DND-41 (cell line): Measurements from ENCODE around the gene MRPS18A.

Experiments used
- ATAC-seq: fragments of 200-7000 bp; cut with Tn5 transposase; 3 replicates; pipeline ENCODE4 v1.9.1; 2021; ENCODE audit warnings: low read depth; ENCODE audit not compliant: insufficient read depth
- DNase-seq: peaks from one replicate; pipeline ENCODE4 v3.0.0-alpha.2; 2020
- H2AFZ ChIP-seq: 2 replicates; pipeline ENCODE4 v1.6.0; 2012; ENCODE audit warnings: low read depth, low read length
- H3K27ac ChIP-seq: 2 replicates; pipeline ENCODE4 v1.5.1; 2012; ENCODE audit warnings: low read length, inconsistent platforms
- H3K27me3 ChIP-seq: fragments of 200-600 bp; sonication (generic); 2 replicates; pipeline ENCODE4 v1.6.0; 2012; ENCODE audit warnings: low read length, mild to moderate bottlenecking, inconsistent platforms; ENCODE audit not compliant: insufficient read depth, poor library complexity
- H3K36me3 ChIP-seq: 2 replicates; pipeline ENCODE4 v1.5.1; 2012; ENCODE audit warnings: low read length, inconsistent platforms; ENCODE audit not compliant: insufficient read depth
- H3K4me1 ChIP-seq: 2 replicates; pipeline ENCODE4 v1.5.1; 2012; ENCODE audit warnings: mild to moderate bottlenecking, low read length; ENCODE audit not compliant: insufficient read depth
- H3K4me2 ChIP-seq: 2 replicates; pipeline ENCODE4 v1.6.0; 2012; ENCODE audit warnings: mild to moderate bottlenecking, moderate library complexity, low read length, inconsistent platforms; ENCODE audit not compliant: insufficient read depth
- H3K4me3 ChIP-seq, 2 experiments: fragments of 200-600 bp in 1 of 2; shearing (Covaris generic) in 1 of 2; 2 replicates each; pipeline ENCODE4 v1.5.1; 2012 to 2016; ENCODE audit warnings: inconsistent platforms in 2 of 2, low read length in 2 of 2, mild to moderate bottlenecking in 2 of 2, low read depth in 1 of 2, moderate library complexity in 1 of 2
- H3K79me2 ChIP-seq: 2 replicates; pipeline ENCODE4 v1.6.0; 2012; ENCODE audit warnings: low read length, inconsistent platforms; ENCODE audit not compliant: insufficient read depth
- H3K9ac ChIP-seq: 2 replicates; pipeline ENCODE4 v1.6.0; 2012; ENCODE audit warnings: low read depth, mild to moderate bottlenecking, inconsistent platforms, low read length, moderate library complexity
- H3K9me3 ChIP-seq: 2 replicates; pipeline ENCODE4 v1.5.1; 2012; ENCODE audit warnings: low read length, moderate library complexity, mild to moderate bottlenecking, inconsistent platforms; ENCODE audit not compliant: insufficient read depth, severe bottlenecking
- H4K20me1 ChIP-seq: 2 replicates; pipeline ENCODE4 v1.6.0; 2012; ENCODE audit warnings: low read length; ENCODE audit not compliant: insufficient read depth
- EZH2 ChIP-seq: IDR thresholded peaks from 3 replicates; pipeline ENCODE4 v1.6.1; 2012; ENCODE audit warnings: borderline replicate concordance, low read depth, mild to moderate bottlenecking, moderate library complexity, low read length, inconsistent platforms; ENCODE audit not compliant: severe bottlenecking
- TF ChIP-seq, protein P1 (sequence below): IDR thresholded peaks from 2 replicates; pipeline ENCODE4 v1.5.1; 2012; ENCODE audit warnings: borderline replicate concordance, low read length, moderate library complexity, mild to moderate bottlenecking; ENCODE audit not compliant: poor library complexity, severe bottlenecking; ENCODE audit errors: extremely low read depth

MRPS18A gene

DNA sequence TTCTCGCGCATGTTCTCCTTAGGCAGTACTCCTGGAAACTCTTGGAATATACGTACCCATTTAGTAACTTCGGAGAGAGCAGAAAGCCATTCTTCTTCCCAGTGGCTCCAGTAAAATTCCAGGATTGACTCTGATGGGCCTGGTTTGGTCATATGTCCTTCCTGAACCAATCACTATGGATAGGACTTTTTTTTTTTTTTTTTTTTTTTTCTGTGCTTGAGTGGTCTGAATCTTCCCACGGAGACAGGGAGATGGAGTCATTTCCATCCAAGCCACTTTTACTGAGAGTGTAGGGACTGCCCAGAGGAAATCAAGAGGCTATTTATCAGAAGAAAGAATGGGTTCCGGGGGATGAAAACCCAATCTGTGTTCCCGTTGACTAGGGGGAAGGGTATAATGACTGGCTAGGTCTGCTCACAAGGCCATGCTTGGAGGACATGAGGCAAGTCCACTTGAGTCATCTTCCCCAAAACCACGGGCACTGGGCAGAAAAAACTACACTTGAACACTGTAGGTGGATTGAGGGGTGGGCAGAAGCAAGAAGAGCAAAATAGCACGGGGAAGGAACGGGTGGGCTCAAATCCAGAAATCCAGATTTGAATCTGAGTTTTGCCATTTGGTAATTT, 35.4 kb upstream of the MRPS18A start:
- H3K27ac ChIP-seq = no peak overlapping the region
- H3K27me3 ChIP-seq = peaks cover 17% of the 10 kb centered on the region
- no peak overlapping the region for H3K9ac ChIP-seq
- H2AFZ ChIP-seq = no peak overlapping the region
- TF ChIP-seq EZH2 = no peak
- TF ChIP-seq, protein P1, sequence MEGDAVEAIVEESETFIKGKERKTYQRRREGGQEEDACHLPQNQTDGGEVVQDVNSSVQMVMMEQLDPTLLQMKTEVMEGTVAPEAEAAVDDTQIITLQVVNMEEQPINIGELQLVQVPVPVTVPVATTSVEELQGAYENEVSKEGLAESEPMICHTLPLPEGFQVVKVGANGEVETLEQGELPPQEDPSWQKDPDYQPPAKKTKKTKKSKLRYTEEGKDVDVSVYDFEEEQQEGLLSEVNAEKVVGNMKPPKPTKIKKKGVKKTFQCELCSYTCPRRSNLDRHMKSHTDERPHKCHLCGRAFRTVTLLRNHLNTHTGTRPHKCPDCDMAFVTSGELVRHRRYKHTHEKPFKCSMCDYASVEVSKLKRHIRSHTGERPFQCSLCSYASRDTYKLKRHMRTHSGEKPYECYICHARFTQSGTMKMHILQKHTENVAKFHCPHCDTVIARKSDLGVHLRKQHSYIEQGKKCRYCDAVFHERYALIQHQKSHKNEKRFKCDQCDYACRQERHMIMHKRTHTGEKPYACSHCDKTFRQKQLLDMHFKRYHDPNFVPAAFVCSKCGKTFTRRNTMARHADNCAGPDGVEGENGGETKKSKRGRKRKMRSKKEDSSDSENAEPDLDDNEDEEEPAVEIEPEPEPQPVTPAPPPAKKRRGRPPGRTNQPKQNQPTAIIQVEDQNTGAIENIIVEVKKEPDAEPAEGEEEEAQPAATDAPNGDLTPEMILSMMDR = no peak
- no peaks in the 10 kb centered on the region for H3K79me2 ChIP-seq
- DNase-seq (no peak), ATAC-seq (no peak)
- no peak overlapping the region for H3K4me3 ChIP-seq
- H3K36me3 ChIP-seq = no peaks in the 10 kb centered on the region
- H3K4me1 ChIP-seq = peaks cover 23% of the 10 kb centered on the region
- peaks cover 26% of the 10 kb centered on the region for H4K20me1 ChIP-seq
- no peaks in the 10 kb centered on the region for H3K9me3 ChIP-seq
- no peak overlapping the region for H3K4me2 ChIP-seq

DNA sequence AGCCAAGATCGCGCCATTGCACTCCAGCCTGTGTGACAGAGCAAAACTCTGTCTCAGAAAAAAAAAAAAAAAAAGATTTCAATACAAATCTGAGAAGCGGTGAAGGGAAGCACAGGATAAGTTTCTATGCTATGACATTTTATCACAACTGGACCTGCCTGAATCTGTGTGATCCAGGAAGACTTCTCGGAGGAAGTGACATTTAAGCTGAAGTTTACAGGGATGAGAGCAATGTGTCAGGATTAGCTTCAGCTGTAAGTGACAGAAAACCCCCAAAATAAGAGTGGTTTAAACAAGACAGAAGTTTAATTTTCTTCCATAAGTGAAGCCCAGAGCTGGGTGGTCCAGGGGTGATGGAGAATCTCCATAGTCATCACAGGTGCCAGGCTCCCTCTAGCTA, 33.4 kb upstream of the MRPS18A start:
- no peak for ATAC-seq
- no peaks in the 10 kb centered on the region for H3K36me3 ChIP-seq

DNA sequence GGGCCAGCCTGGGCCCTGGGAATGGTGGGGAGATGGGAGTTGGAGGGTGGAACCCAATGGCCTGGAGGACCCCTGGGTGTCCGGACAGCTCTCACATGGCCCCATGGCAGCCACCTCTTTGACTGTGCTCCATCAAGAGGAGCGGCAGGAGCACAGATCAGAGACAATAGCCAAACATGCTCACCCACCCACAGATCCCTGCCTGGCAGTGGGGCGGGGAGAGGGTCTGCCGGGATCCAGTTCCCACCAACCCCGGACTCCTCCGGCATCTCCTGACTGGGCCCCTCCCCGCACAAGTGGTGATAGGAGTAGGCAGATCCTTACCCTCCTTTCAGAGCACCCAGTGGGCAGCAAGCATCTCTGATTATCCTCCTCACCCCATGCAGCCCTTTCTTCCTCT, 31.9 kb upstream of the MRPS18A start:
- Histone ChIP-seq H3K36me3 (no peaks in the 10 kb centered on the region), H4K20me1 (peaks cover 19% of the 10 kb centered on the region; the same call in 1 of the 2 replicates), H2AFZ (no peak overlapping the region), H3K79me2 (no peaks in the 10 kb centered on the region), H3K9me3 (no peaks in the 10 kb centered on the region), H3K27ac (no peak overlapping the region), H3K27me3 (peaks cover 22% of the 10 kb centered on the region), H3K4me3 (no peak overlapping the region), H3K9ac (no peak overlapping the region), H3K4me2 (no peak overlapping the region), H3K4me1 (peaks cover 6% of the 10 kb centered on the region)
- ATAC-seq (no peak), DNase-seq (no peak)
- TF ChIP-seq, protein P1 = no peak
- no peak for TF ChIP-seq EZH2

More for the DNA sequence above, 33.4 kb upstream of the MRPS18A start:
- H2AFZ ChIP-seq = no peak overlapping the region
- H3K4me1 ChIP-seq = peaks cover 21% of the 10 kb centered on the region
- H3K27me3 ChIP-seq = peaks cover 21% of the 10 kb centered on the region
- no peak overlapping the region for H3K4me2 ChIP-seq
- DNase-seq = no peak
- TF ChIP-seq, protein P1 = no peak
- TF ChIP-seq EZH2 = no peak
- H4K20me1 ChIP-seq = peaks cover 25% of the 10 kb centered on the region
- H3K4me3 ChIP-seq = no peak overlapping the region
- no peaks in the 10 kb centered on the region for H3K9me3 ChIP-seq
- H3K9ac ChIP-seq = no peak overlapping the region
- no peaks in the 10 kb centered on the region for H3K79me2 ChIP-seq
- H3K27ac ChIP-seq = no peak overlapping the region
